Stomach (tissue), 4 donors: ENCODE measurements around the gene KIF5B.

ENCODE experiments used
- EP300 ChIP-seq: sonication (generic); formaldehyde crosslinking; IDR thresholded peaks from one replicate; pipeline ENCODE4 v1.6.1; 2017; ENCODE audit warnings: antibody characterized with exemption
- POLR2A ChIP-seq, 4 donors: fragments of 450-650 bp; IDR thresholded peaks; one replicate each; pipeline ENCODE4 v1.6.1; 2016; ENCODE audit warnings: antibody characterized with exemption in 4 of 4, control low read depth in 2 of 4, mild to moderate bottlenecking in 1 of 4, moderate library complexity in 1 of 4
- POLR2AphosphoS5 ChIP-seq, 3 donors: sonication (generic); formaldehyde crosslinking; IDR thresholded peaks; one replicate each; pipeline ENCODE4 v1.6.1; 2016; ENCODE audit warnings: antibody characterized with exemption in 3 of 3
- TF ChIP-seq, protein P1 (sequence below), 7 experiments: fragments of 450-650 bp in 4 of 7; fragments of 200-600 bp in 3 of 7; sonication (generic) in 3 of 7; IDR thresholded peaks; one replicate each; pipeline ENCODE4 v1.5.1; 2016 to 2019; ENCODE audit warnings: antibody characterized with exemption in 7 of 7, control low read depth in 2 of 7, mild to moderate bottlenecking in 1 of 7

GRCh38 chr10:32028710-32029109 is 27.5 kb downstream of the KIF5B start:
- TF ChIP-seq, protein P1, sequence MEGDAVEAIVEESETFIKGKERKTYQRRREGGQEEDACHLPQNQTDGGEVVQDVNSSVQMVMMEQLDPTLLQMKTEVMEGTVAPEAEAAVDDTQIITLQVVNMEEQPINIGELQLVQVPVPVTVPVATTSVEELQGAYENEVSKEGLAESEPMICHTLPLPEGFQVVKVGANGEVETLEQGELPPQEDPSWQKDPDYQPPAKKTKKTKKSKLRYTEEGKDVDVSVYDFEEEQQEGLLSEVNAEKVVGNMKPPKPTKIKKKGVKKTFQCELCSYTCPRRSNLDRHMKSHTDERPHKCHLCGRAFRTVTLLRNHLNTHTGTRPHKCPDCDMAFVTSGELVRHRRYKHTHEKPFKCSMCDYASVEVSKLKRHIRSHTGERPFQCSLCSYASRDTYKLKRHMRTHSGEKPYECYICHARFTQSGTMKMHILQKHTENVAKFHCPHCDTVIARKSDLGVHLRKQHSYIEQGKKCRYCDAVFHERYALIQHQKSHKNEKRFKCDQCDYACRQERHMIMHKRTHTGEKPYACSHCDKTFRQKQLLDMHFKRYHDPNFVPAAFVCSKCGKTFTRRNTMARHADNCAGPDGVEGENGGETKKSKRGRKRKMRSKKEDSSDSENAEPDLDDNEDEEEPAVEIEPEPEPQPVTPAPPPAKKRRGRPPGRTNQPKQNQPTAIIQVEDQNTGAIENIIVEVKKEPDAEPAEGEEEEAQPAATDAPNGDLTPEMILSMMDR (IDR thresholded peaks at IDR 0.05) = no peak
- TF ChIP-seq POLR2A (IDR thresholded peaks at IDR 0.05) = no peak
- TF ChIP-seq EP300 = no peak
- TF ChIP-seq POLR2AphosphoS5 (IDR thresholded peaks at IDR 0.05) = no peak
